Liver (tissue), 9 donors: ENCODE results near the gene SMYD4. TPM values are rescaled to one million over a fixed set of nuclear protein-coding genes. Genes with fewer than 3 reads are reported as not detected.

Source experiments
- DNase-seq: peaks from one replicate; pipeline ENCODE4 v3.0.0-alpha.2; 2017; ENCODE audit warnings: low spot score
- H3K27ac ChIP-seq, 2 donors: one replicate each; pipeline ENCODE4 v1.7.0; 2013; ENCODE audit warnings: inconsistent platforms in 2 of 2, low read length in 2 of 2, control low read depth in 1 of 2, low read depth in 1 of 2, mild to moderate bottlenecking in 1 of 2
- H3K27me3 ChIP-seq, 4 donors: one replicate each; pipeline versions ENCODE4 v1.6.1 to v1.7.0; 2013; ENCODE audit warnings: low read length in 3 of 4, inconsistent platforms in 1 of 4, mild to moderate bottlenecking in 1 of 4, moderate library complexity in 1 of 4; ENCODE audit not compliant: control insufficient read depth in 4 of 4, insufficient read depth in 4 of 4
- H3K36me3 ChIP-seq, 4 donors: one replicate each; pipeline versions ENCODE4 v1.6.1 to v1.7.0; 2013; ENCODE audit warnings: low read length in 3 of 4, mild to moderate bottlenecking in 3 of 4, low read depth in 1 of 4, moderate library complexity in 1 of 4; ENCODE audit not compliant: control insufficient read depth in 4 of 4, insufficient read depth in 3 of 4
- H3K4me1 ChIP-seq, 4 donors: one replicate each; pipeline versions ENCODE4 v1.6.1 to v1.7.0; 2013; ENCODE audit warnings: low read length in 3 of 4, mild to moderate bottlenecking in 3 of 4, moderate library complexity in 1 of 4; ENCODE audit not compliant: control insufficient read depth in 4 of 4, insufficient read depth in 4 of 4
- H3K4me3 ChIP-seq, 3 donors: one replicate each; pipeline versions ENCODE4 v1.6.1 to v1.7.0; 2013; ENCODE audit warnings: low read length in 3 of 3, control low read depth in 1 of 3, low read depth in 1 of 3, mild to moderate bottlenecking in 1 of 3
- H3K9ac ChIP-seq, 2 donors: one replicate each; pipeline ENCODE4 v1.7.0; 2013; ENCODE audit warnings: low read length in 2 of 2, mild to moderate bottlenecking in 2 of 2, moderate library complexity in 2 of 2, control low read depth in 1 of 2, low read depth in 1 of 2
- H3K9me3 ChIP-seq, 4 donors: one replicate each; pipeline versions ENCODE4 v1.6.1 to v1.7.0; 2013; ENCODE audit warnings: low read length in 3 of 4; ENCODE audit not compliant: control insufficient read depth in 4 of 4
- ATF3 ChIP-seq: IDR thresholded peaks from 2 replicates; pipeline ENCODE4 v1.6.1; 2016; ENCODE audit warnings: antibody characterized with exemption
- CTCF ChIP-seq: fragments of 150-350 bp; IDR thresholded peaks from 2 replicates; pipeline ENCODE4 v1.5.1; 2017; ENCODE audit warnings: improper control_type of control experiment, low read depth, low read length; ENCODE audit not compliant: missing input control
- EGR1 ChIP-seq, 2 donors: IDR thresholded peaks; 2 replicates each; pipeline ENCODE4 v1.6.1; 2016 to 2018; ENCODE audit warnings: antibody characterized with exemption in 2 of 2, low read depth in 2 of 2
- FOXA1 ChIP-seq: IDR thresholded peaks from 2 replicates; pipeline ENCODE4 v1.6.1; 2016; ENCODE audit warnings: antibody characterized with exemption
- FOXA2 ChIP-seq: IDR thresholded peaks from 2 replicates; pipeline ENCODE4 v1.6.1; 2016; ENCODE audit warnings: antibody characterized with exemption
- HNF4A ChIP-seq, 2 donors: conservative IDR thresholded peaks; 2 replicates each; pipeline ENCODE4 v1.6.1; 2016; ENCODE audit warnings: antibody characterized with exemption in 2 of 2, mild to moderate bottlenecking in 2 of 2
- HNF4G ChIP-seq: IDR thresholded peaks from 2 replicates; pipeline ENCODE4 v1.6.1; 2016; ENCODE audit warnings: antibody characterized with exemption
- JUND ChIP-seq, 2 donors: IDR thresholded peaks; 2 replicates each; pipeline ENCODE4 v1.6.1; 2016; ENCODE audit warnings: antibody characterized with exemption in 2 of 2
- MAX ChIP-seq: IDR thresholded peaks from 2 replicates; pipeline ENCODE4 v1.6.1; 2016; ENCODE audit warnings: antibody characterized with exemption
- NR2F2 ChIP-seq: IDR thresholded peaks from 2 replicates; pipeline ENCODE4 v1.6.1; 2016; ENCODE audit warnings: antibody characterized with exemption
- RAD21 ChIP-seq, 2 donors: IDR thresholded peaks; 2 replicates each; pipeline ENCODE4 v1.6.1; 2016; ENCODE audit warnings: antibody characterized with exemption in 2 of 2, mild to moderate bottlenecking in 2 of 2
- RXRA ChIP-seq, 2 donors: IDR thresholded peaks; 2 replicates each; pipeline ENCODE4 v1.6.1; 2017 to 2018; ENCODE audit warnings: antibody characterized with exemption in 2 of 2, mild to moderate bottlenecking in 1 of 2
- YY1 ChIP-seq: IDR thresholded peaks from 2 replicates; pipeline ENCODE4 v1.6.1; 2016; ENCODE audit warnings: antibody characterized with exemption, mild to moderate bottlenecking
- ZBTB33 ChIP-seq: IDR thresholded peaks from 2 replicates; pipeline ENCODE4 v1.6.1; 2016; ENCODE audit warnings: antibody characterized with exemption
- WGBS: extraction: QIAGEN DNeasy Blood & Tissue Kit; methylation state at CpG from one replicate; pipeline ENCODE4 v1.1.7; 2013; 5-methylcytosine and 5-hydroxymethylcytosine counted together
- polyA plus RNA-seq, 2 donors: library from polyadenylated mRNA; stranded (reverse) in 1 of 2; unstranded in 1 of 2; fragments of 200-250 nt in 1 of 2; fragments of >200 nt in 1 of 2; fragmentation: Nextera tagmentation in 1 of 2; extraction: Ambion mirVana in 1 of 2; gene quantifications; one replicate each; pipeline versions ENCODE4 v1.2.1 to v1.2.3, GENCODE V29; 2013 to 2015
- total RNA-seq, 2 donors: library from RNA; depleted of rRNA; stranded (reverse); fragments of >200 nt; gene quantifications; one replicate each; pipeline ENCODE4 v1.2.3, GENCODE V29; 2014
- donor health status: healthy.
- donor health status: healthy.
- donor health status: healthy.
- donor health status: healthy.
- donor health status: healthy.

Gene SMYD4
- total and polyA plus RNA-seq, 4 donors: 2.2 to 9.5 (median 5.2) TPM

- TF ChIP-seq JUND (IDR thresholded peaks at IDR 0.05): no peak
- no peak for TF ChIP-seq ATF3
- no peak for TF ChIP-seq FOXA2
- no peak for TF ChIP-seq EGR1 (IDR thresholded peaks at IDR 0.05; ENCODE audit: low read depth in 2 of 2)
- TF ChIP-seq NR2F2: no peak
- TF ChIP-seq MAX: no peak
- TF ChIP-seq RXRA (IDR thresholded peaks at IDR 0.05): no peak
- TF ChIP-seq YY1: no peak
Observed at GRCh38 chr17:1792495-1793446, 36.9 kb downstream of the SMYD4 start (continued).

- H3K9me3 ChIP-seq: no peaks in the 10 kb centered on the region
- TF ChIP-seq YY1: no peak
- TF ChIP-seq ATF3: no peak
- TF ChIP-seq CTCF: no peak
- TF ChIP-seq RAD21 (IDR thresholded peaks at IDR 0.05): peak; percentile 34 to 43
- TF ChIP-seq JUND (IDR thresholded peaks at IDR 0.05): no peak
- TF ChIP-seq FOXA1: no peak
- TF ChIP-seq HNF4G: no peak
- no peak for DNase-seq
- H3K36me3 ChIP-seq: peaks cover 0 to 8% (median 5%) of the 10 kb centered on the region in 4 donors
- H3K27me3 ChIP-seq: no peaks in the 10 kb centered on the region
- no peak overlapping the region for H3K4me3 ChIP-seq
- peak overlapping the region in 1 of 2 donors; percentile 66 for H3K27ac ChIP-seq
- WGBS: 54% methylated on average over 5 of the region's 5 CpGs
- no peak overlapping the region for H3K9ac ChIP-seq
- H3K4me1 ChIP-seq: peaks cover 0 to 13% (median 6%) of the 10 kb centered on the region in 4 donors
Observed at GRCh38 chr17:1789936-1790335, 39.8 kb downstream of the SMYD4 start.

- H3K4me3 ChIP-seq: no peak overlapping the region
- no peak overlapping the region for H3K9ac ChIP-seq
- peaks cover 0 to 30% (median 15%) of the 10 kb centered on the region in 4 donors for H3K4me1 ChIP-seq
- H3K9me3 ChIP-seq: no peaks in the 10 kb centered on the region
- WGBS: 79% methylated on average over 16 of the region's 16 CpGs
- no peaks in the 10 kb centered on the region for H3K27me3 ChIP-seq
- peaks cover 0 to 8% (median 4%) of the 10 kb centered on the region in 4 donors for H3K36me3 ChIP-seq
- TF ChIP-seq NR2F2 (no peak), ZBTB33 (no peak), JUND (IDR thresholded peaks at IDR 0.05) (peak in 1 of 2 donors; percentile 85), HNF4A (conservative IDR thresholded peaks at IDR 0.05) (peak in 1 of 2 donors; percentile 56), RAD21 (IDR thresholded peaks at IDR 0.05) (peak in 1 of 2 donors; percentile 5), ATF3 (no peak)
- no peak for DNase-seq
- peak overlapping the region; percentile 47 to 86 for H3K27ac ChIP-seq
Observed at GRCh38 chr17:1787301-1787902, 42.3 kb downstream of the SMYD4 start.
